Measurements from ENCODE around the gene EFNA1. TPM values are rescaled to one million over a fixed set of nuclear protein-coding genes. Genes with fewer than 3 reads are reported as not detected.
A peak's percentile ranks its signal among the peaks of the same experiment; 100 is the strongest.
"Not testable (repeated sequence)": the region's sequence is repeated elsewhere in the genome, so short reads cannot be mapped to it uniquely, and the experiment has no call there.

EFNA1 gene
- total RNA-seq, 1 experiment from 2014 or later, result 0.89 TPM

- Histone ChIP-seq H3K4me3 (no peak overlapping the region), H3K9me3 (replicated peaks) (no peaks in the 10 kb centered on the region), H3K27me3 (replicated peaks) (no peaks in the 10 kb centered on the region), H3K27ac (no peak overlapping the region), H3K36me3 (peaks cover 11% of the 10 kb centered on the region; the same call in 1 of the 2 replicates), H3K4me1 (replicated peaks) (peaks cover 4% of the 10 kb centered on the region)
- DNase-seq (ENCODE audit: low read depth in 1 of 2, low spot score in 2 of 2), result no peak
Measured at GRCh38 chr1:155166051-155166470, 38.4 kb downstream of the EFNA1 start.

DNA sequence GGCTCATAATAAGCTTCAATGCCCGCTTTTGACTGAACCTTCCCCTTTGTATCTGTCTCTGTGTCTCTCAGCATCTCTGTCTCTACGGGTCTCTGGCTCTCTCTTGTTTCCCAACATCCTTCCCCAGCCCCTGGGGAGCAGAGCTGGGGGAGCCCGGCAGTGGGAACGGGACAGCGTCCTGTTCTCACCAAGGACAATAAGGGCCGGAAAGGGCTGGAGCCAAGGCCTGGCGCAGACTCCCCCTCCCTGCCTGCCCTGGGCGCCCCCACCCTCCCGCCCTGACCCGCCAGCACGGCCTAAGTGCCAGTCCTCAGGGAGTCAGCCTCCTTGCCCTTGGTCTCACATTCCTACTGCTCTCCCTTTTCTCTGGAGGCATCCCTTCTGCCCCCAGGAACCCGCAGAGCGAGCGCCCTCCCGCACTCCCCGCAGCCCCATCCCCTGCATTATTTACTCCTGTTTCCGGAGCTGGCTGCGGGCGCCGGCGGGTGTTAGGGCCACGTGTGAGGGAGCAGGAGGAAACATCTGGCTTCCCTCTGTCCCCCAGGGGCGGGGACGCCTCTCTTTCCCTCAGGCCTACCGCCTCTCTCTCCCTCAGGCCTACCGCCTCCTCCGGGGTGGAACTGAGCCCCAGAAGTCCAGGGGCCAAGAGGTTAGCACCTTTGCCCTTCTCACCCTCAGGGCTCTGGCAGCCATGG lies 38.9 kb downstream of the EFNA1 start:
- H3K4me3 ChIP-seq, result no peak overlapping the region
- no peaks in the 10 kb centered on the region for H3K27me3 ChIP-seq (replicated peaks)
- H3K9me3 ChIP-seq (replicated peaks), result no peaks in the 10 kb centered on the region
- H3K36me3 ChIP-seq, result peaks cover 13% of the 10 kb centered on the region; the same call in 1 of the 2 replicates
- no peak overlapping the region for H3K27ac ChIP-seq
- H3K4me1 ChIP-seq (replicated peaks), result peaks cover 4% of the 10 kb centered on the region
- peak in 1 of 2 experiments; percentile 44 for DNase-seq (ENCODE audit: low read depth in 1 of 2, low spot score in 2 of 2)

- H3K4me1 ChIP-seq (replicated peaks), result peaks cover 9% of the 10 kb centered on the region
- no peaks in the 10 kb centered on the region for H3K9me3 ChIP-seq (replicated peaks)
- no peak overlapping the region for H3K27ac ChIP-seq
- H3K27me3 ChIP-seq (replicated peaks), result no peaks in the 10 kb centered on the region
- peaks cover 13% of the 10 kb centered on the region; the same call in 1 of the 2 replicates for H3K36me3 ChIP-seq
- peak; percentile 68 to 83 for DNase-seq (ENCODE audit: low read depth in 1 of 2, low spot score in 2 of 2)
- no peak overlapping the region for H3K4me3 ChIP-seq
Measured at GRCh38 chr1:155167166-155168104, 39.8 kb downstream of the EFNA1 start.

DNA sequence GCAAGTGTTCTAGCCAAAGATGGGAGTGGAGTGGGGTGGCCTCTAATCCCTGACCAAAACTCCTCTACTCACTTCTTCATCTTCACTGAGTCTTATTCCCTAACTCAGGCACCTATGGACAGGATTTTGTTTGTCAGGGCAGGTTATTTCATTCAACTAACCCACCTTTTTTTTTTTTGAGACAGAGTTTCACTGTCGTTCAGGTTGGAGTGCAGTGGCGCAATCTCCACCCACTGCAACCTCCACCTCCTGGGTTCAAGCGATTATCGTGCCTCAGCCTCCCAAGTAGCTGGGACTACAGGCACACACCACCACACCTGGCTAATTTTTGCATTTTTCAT lies 40.4 kb downstream of the EFNA1 start:
- not testable (repeated sequence) for H3K27me3 ChIP-seq (replicated peaks); H3K27ac ChIP-seq; H3K4me3 ChIP-seq; DNase-seq (ENCODE audit: low read depth in 1 of 2, low spot score in 2 of 2); H3K9me3 ChIP-seq (replicated peaks)
- Histone ChIP-seq H3K36me3 (peaks cover 13% of the 10 kb centered on the region; the same call in 1 of the 2 replicates), H3K4me1 (replicated peaks) (peaks cover 10% of the 10 kb centered on the region)

DNA sequence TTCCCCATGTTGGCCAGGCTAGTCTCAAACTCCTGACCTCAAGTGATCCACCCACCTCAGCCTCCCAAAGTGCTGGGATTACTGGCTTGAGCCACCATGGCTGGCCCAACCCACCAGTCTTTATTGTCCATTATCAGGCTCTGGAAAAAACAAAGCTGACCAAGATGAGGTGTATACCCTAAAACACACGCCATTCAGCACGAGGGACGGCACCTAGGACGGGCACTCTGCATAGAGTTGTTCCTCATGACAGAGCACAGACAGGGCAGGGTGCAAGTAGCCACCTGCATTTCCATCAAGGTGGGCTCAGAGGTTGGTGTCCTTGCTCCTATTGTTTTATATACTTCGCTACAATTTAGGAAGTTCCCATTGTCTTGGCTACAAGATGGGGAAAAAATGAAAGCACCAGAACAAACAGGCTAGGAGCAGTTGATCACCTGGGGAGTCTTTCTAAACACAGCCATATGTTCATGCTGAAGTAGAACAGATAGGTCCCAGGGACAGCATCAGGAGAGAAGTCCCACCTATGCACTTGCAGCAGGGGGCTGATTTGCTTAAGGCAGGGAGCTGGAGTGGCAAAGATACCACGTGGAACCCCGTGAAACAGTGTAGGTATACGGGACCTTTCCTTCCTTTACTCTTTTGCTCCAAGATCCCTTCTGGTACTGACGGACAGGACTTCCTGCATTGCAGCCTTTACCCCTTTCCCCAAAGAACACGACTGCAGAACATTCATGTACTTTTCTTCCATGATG lies 41.0 kb downstream of the EFNA1 start:
- no peak overlapping the region for H3K4me3 ChIP-seq
- no peak overlapping the region for H3K27ac ChIP-seq
- H3K36me3 ChIP-seq, result peaks cover 13% of the 10 kb centered on the region; the same call in 1 of the 2 replicates
- no peaks in the 10 kb centered on the region for H3K27me3 ChIP-seq (replicated peaks)
- peaks cover 14% of the 10 kb centered on the region for H3K4me1 ChIP-seq (replicated peaks)
- H3K9me3 ChIP-seq (replicated peaks), result no peaks in the 10 kb centered on the region
- peak in 1 of 2 experiments; percentile 19 for DNase-seq (ENCODE audit: low read depth in 1 of 2, low spot score in 2 of 2)

DNA sequence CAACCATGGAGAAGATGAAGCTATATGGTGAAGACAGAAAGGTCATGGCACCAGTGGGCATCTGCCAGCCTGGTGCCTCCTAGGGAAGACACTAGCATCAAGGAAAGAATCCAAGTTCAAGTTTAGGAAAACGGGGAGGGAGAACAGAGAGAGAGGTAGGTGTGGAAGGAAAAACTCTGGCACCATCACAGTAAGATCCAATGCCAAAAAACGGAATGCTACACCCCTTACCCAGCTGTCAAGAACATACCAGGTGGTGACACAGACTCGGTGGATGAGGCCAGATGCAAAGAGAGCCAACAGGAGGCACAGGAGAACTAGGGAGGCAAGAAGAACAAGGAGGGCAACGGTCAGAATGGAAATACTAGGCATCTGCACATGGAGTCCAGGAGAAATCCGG lies 41.9 kb downstream of the EFNA1 start:
- Histone ChIP-seq H3K4me1 (replicated peaks) (peaks cover 17% of the 10 kb centered on the region), H3K9me3 (replicated peaks) (no peaks in the 10 kb centered on the region), H3K36me3 (peaks cover 13% of the 10 kb centered on the region; the same call in 1 of the 2 replicates), H3K27me3 (replicated peaks) (no peaks in the 10 kb centered on the region), H3K27ac (no peak overlapping the region), H3K4me3 (no peak overlapping the region)
- no peak for DNase-seq (ENCODE audit: low read depth in 1 of 2, low spot score in 2 of 2)

GRCh38 chr1:155170101-155170785 lies 42.6 kb downstream of the EFNA1 start:
- H3K4me1 ChIP-seq (replicated peaks), result peaks cover 17% of the 10 kb centered on the region
- H3K36me3 ChIP-seq, result peaks cover 13% of the 10 kb centered on the region; the same call in 1 of the 2 replicates
- H3K9me3 ChIP-seq (replicated peaks), result no peaks in the 10 kb centered on the region
- no peaks in the 10 kb centered on the region for H3K27me3 ChIP-seq (replicated peaks)
- H3K4me3 ChIP-seq, result no peak overlapping the region
- no peak overlapping the region for H3K27ac ChIP-seq
- peak in 1 of 2 experiments; percentile 17 for DNase-seq (ENCODE audit: low read depth in 1 of 2, low spot score in 2 of 2)

DNA sequence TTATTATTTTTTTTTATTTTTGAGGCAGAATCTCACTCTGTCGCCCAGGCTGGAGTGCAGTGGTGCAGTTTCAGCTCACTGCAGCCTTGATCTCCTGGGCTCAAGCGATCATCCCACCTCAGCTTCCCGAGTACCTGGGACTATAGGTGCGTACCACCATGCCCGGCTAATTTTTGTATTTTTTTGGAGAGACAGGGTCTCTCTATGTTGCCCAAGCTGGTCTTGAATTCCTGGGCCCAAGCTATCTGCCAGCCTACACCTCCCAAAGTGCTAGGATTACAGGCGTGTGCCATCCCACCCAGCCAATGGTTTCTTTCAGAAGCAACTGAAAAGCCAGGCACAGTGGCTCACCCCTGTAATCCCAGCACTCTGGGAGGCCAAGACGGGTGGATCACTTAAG lies 43.1 kb downstream of the EFNA1 start:
- H3K36me3 ChIP-seq, result peaks cover 13% of the 10 kb centered on the region; the same call in 1 of the 2 replicates
- H3K27ac ChIP-seq, result no peak overlapping the region
- DNase-seq (ENCODE audit: low read depth in 1 of 2, low spot score in 2 of 2), result peak in 1 of 2 experiments; percentile 10
- no peak overlapping the region for H3K4me3 ChIP-seq
- H3K9me3 ChIP-seq (replicated peaks), result no peaks in the 10 kb centered on the region
- no peaks in the 10 kb centered on the region for H3K27me3 ChIP-seq (replicated peaks)
- peaks cover 17% of the 10 kb centered on the region for H3K4me1 ChIP-seq (replicated peaks)

DNA sequence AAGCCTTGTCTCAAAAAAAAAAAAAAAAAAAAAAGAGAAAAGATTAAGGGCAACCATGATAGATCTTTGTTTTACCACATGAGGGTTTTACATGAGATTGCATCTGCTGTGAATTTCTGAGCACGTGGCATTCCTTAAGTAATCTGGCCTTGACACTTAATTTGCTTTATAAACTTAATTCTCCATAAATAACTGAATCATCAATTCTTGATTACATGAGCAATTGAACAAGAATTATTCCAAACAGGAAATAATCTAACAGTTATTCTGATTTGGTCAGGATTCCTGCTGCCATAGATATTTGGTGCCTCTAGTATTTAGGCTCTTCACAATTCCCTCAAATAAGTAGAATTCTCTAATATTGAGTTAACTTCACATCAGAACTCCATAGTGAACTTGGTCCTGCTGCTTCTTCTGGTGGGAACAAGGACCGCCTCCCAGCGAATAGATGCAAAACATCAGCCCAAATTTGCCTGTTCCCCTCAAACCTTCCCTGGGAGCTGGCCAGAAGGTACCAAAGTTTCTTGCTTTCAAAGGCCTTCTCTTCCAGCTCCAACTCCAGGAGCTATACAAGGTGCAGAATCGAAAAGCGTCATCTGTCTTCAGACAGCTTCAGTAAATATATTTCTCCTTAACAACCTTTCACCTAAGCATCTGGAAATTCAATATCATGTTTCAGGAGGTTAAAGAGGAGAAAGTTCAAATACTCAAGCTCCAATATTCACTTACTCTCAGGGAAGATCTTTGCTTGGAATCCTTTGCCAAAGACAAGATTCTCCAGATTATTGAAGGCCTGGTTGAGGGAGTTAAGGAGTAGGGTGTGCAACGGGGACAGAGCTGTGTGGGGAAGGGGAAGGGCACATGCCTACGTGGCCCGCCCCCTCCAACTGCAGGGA lies 44.4 kb downstream of the EFNA1 start:
- Histone ChIP-seq H3K36me3 (peaks cover 13% of the 10 kb centered on the region; the same call in 1 of the 2 replicates), H3K27ac (peak overlapping the region; percentile 79; the same call in 1 of the 2 replicates), H3K9me3 (replicated peaks) (no peaks in the 10 kb centered on the region), H3K4me1 (replicated peaks) (peaks cover 21% of the 10 kb centered on the region), H3K27me3 (replicated peaks) (no peaks in the 10 kb centered on the region), H3K4me3 (peak overlapping the region; percentile 72)
- DNase-seq (ENCODE audit: low read depth in 1 of 2, low spot score in 2 of 2), result peak in 1 of 2 experiments; percentile 12

DNA sequence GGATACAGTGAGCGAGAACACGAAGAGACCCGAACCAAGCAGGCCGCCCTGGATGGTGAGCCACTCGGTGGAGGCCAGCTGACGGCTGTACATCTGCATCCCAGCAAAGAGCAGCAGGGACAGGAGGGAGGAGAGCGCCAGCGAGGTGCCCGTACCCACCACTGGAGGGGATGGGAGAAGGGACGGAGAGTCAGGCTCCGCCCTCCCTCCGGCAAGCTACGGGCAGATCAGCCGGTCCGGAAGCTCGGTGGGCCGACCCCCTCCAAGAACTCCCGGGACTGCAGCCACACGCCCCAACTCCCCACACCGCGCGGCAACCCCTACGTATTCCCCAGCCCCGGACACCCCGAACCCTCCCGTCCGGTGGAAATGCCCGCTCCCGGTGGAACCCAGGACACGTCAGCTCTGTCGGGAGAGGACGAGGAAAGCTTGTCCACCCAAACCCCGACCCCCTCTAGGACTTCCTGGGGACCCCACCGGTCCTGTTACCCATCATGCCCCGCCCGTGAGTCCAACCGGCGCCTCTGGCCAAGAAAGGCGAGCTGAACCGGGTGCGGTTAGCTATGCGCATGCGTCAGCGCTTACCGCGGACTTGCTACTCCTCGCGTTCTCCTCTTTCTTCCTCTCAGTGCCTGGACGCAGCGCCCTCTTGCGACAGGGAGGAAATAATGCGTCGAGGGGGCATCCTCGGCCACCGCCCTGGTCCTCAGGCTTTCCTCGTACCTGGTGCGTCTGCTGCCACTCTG lies 45.2 kb downstream of the EFNA1 start, which contains the start of gene KRTCAP2:
KRTCAP2 (minus strand) TSS at position 573 of the 746 bp plus-strand sequence; CDS start at position 493, 80 bp downstream.
- Histone ChIP-seq H3K27me3 (replicated peaks) (no peaks in the 10 kb centered on the region), H3K27ac (peak within 1 kb of the TSS; percentile 79), H3K36me3 (peaks cover 13% of the 10 kb centered on the region; the same call in 1 of the 2 replicates), H3K9me3 (replicated peaks) (no peaks in the 10 kb centered on the region), H3K4me1 (replicated peaks) (peaks cover 17% of the 10 kb centered on the region), H3K4me3 (peak within 1 kb of the TSS; percentile 72)
- DNase-seq (ENCODE audit: low read depth in 1 of 2, low spot score in 2 of 2), result peak; percentile 90 to 96

- H3K4me1 ChIP-seq (replicated peaks), result peaks cover 17% of the 10 kb centered on the region
- DNase-seq (ENCODE audit: low read depth in 1 of 2, low spot score in 2 of 2), result peak in 1 of 2 experiments; percentile 50
Measured at GRCh38 chr1:155173478-155174323, 46.0 kb downstream of the EFNA1 start, which contains the start of gene TRIM46. TRIM46 (plus strand) TSS chr1:155173849; CDS start chr1:155173967, 118 bp downstream.

More at GRCh38 chr1:155173478-155174323, 46.0 kb downstream of the EFNA1 start, which contains the start of gene TRIM46:
- Histone ChIP-seq H3K4me3 (peak within 1 kb of the TSS; percentile 72), H3K27me3 (replicated peaks) (no peaks in the 10 kb centered on the region), H3K27ac (peak within 1 kb of the TSS; percentile 79), H3K9me3 (replicated peaks) (no peaks in the 10 kb centered on the region), H3K36me3 (peaks cover 13% of the 10 kb centered on the region; the same call in 1 of the 2 replicates)

Measured in SJSA1 (cell line).